GM19035 (cell line): ENCODE results near the gene BBX.

Source experiments
- ATAC-seq: cut with Tn5 transposase; IDR thresholded peaks from one replicate; pipeline ENCODE4 v1.9.1; 2021; ENCODE audit not compliant: unreplicated experiment

The BBX gene

GRCh38 chr3:107522510-107523288, at the start of gene BBX:
Gene BBX (plus strand): TSS chr3:107522962. CDS start chr3:107710461, 187,499 bp downstream.
- ATAC-seq = peak; percentile 92

GRCh38 chr3:107476462-107476861, 46.3 kb upstream of the BBX start:
- no peak for ATAC-seq

- no peak for ATAC-seq
Measured at GRCh38 chr3:107487490-107487889, 35.3 kb upstream of the BBX start.

GRCh38 chr3:107488942-107489341, 33.8 kb upstream of the BBX start:
- ATAC-seq = no peak

- no peak for ATAC-seq
Measured at GRCh38 chr3:107493134-107493533, 29.6 kb upstream of the BBX start.

- no peak for ATAC-seq
Measured at GRCh38 chr3:107496855-107497254, 25.9 kb upstream of the BBX start.

GRCh38 chr3:107498646-107499045, 24.1 kb upstream of the BBX start:
- no peak for ATAC-seq

- no peak for ATAC-seq
Measured at GRCh38 chr3:107506458-107506857, 16.3 kb upstream of the BBX start.

GRCh38 chr3:107508331-107508730, 14.4 kb upstream of the BBX start:
- no peak for ATAC-seq

GRCh38 chr3:107512108-107512507, 10.7 kb upstream of the BBX start:
- ATAC-seq = no peak

GRCh38 chr3:107514453-107514852, 8.3 kb upstream of the BBX start:
- no peak for ATAC-seq

- ATAC-seq = no peak
Measured at GRCh38 chr3:107516475-107516874, 6.3 kb upstream of the BBX start.

GRCh38 chr3:107520535-107520934, 2.2 kb upstream of the BBX start:
- ATAC-seq = no peak

- no peak for ATAC-seq
Measured at GRCh38 chr3:107521469-107522059, 1.2 kb upstream of the BBX start.

GRCh38 chr3:107523289-107523538, 452 bp downstream of the BBX start:
- peak; percentile 22 for ATAC-seq

- ATAC-seq = peak; percentile 28
Measured at GRCh38 chr3:107523539-107524325, 970 bp downstream of the BBX start.

- no peak for ATAC-seq
Measured at GRCh38 chr3:107524326-107524840, 1.6 kb downstream of the BBX start.

GRCh38 chr3:107524841-107525643, 2.3 kb downstream of the BBX start:
- peak; percentile 11 for ATAC-seq

GRCh38 chr3:107525644-107526305, 3.0 kb downstream of the BBX start:
- no peak for ATAC-seq

- ATAC-seq = no peak
Measured at GRCh38 chr3:107531917-107532469, 9.2 kb downstream of the BBX start.
